Measurements from ENCODE around the gene ZNF511. TPM values are rescaled to one million over a fixed set of nuclear protein-coding genes. Genes with fewer than 3 reads are reported as not detected.
A peak's percentile ranks its signal among the peaks of the same experiment; 100 is the strongest.

ZNF511 gene
- total and polyA plus RNA-seq, 2 donors (not counting 1 experiment from before 2014, with no cell fraction given), result 30.7 to 45.1 TPM

DNA sequence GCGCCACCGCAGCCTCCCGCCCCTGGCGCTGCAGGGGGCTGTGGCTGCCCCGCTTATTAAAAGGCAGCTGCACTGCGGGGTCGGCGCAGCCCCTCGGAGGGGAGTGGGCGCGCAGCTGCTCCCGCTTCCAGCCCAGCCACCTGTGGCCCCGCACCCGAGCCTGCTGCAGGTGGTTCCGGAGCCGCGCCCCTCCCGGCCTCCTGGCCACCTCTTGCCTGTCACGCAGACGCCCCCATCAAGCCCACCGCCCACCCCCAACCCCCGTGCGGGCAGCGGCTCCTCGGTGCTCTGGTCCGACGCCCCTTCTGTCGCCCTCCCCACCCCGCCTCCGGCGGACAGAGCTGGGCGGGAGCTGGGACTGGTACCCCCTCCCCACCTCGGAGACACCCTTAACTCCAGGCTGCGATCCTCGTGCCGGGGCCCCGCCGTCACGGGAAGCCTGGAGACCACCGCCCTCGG lies 27.4 kb downstream of the ZNF511 start:
- peaks cover 0 to 26% (median 0%) of the 10 kb centered on the region in 3 donors for H3K9me3 ChIP-seq (ENCODE audit: control extremely low read depth in 1 of 3, control insufficient read depth in 2 of 3, insufficient read depth in 1 of 3, low read length in 2 of 3)
- peak overlapping the region; percentile 55 for H2AFZ ChIP-seq (ENCODE audit: insufficient read depth, low read depth, low read length, poor library complexity, severe bottlenecking)
- POLR2A ChIA-PET, result interaction anchor here (0.8 to 1.2 kb wide), 2 partner anchors 44 to 732 kb away, joined by 3 read pairs; no protein-coding TSS in a partner anchor
- Mint-ChIP-seq H3K4me1 (peaks cover 10% of the 10 kb centered on the region), H3K4me3 (no peak overlapping the region), H3K27ac (no peak overlapping the region), H3K27me3 (peaks cover 13% of the 10 kb centered on the region), H3K9me3 (ENCODE audit: insufficient read depth) (no peaks in the 10 kb centered on the region)
- peak overlapping the region; percentile 65 for H3K9ac ChIP-seq (ENCODE audit: low read length)
- no peaks in the 10 kb centered on the region for H3K36me3 ChIP-seq (replicated peaks in 1 of 2; ENCODE audit: control extremely low read depth in 1 of 2, control insufficient read depth in 1 of 2, extremely low read depth in 1 of 2, insufficient read depth in 2 of 2, low read length in 1 of 2)
- CTCF ChIA-PET, result no interaction called here
- peak overlapping the region in 4 of 5 experiments; percentile 40 to 51 (median 46) for H3K4me3 ChIP-seq (ENCODE audit: control extremely low read depth in 1 of 5, extremely low read depth in 1 of 5, insufficient read depth in 1 of 5, low read depth in 2 of 5, low read length in 4 of 5)
- TF ChIP-seq EZH2 (IDR thresholded peaks at IDR 0.05; ENCODE audit: borderline replicate concordance, insufficient read depth, low read depth, low read length, poor library complexity, severe bottlenecking) (no peak), CTCF (IDR thresholded peaks at IDR 0.05) (no peak)
- H3K4me1 ChIP-seq (ENCODE audit: control insufficient read depth in 2 of 2, insufficient read depth in 2 of 2, low read length in 2 of 2), result peaks cover 35 to 44% of the 10 kb centered on the region in 2 donors
- H3K4me2 ChIP-seq (replicated peaks; ENCODE audit: low read depth, low read length, poor library complexity, severe bottlenecking), result peak overlapping the region; percentile 98
- ATAC-seq (ENCODE audit: low read depth) (no peak), DNase-seq (no peak)
- H3K79me2 ChIP-seq (ENCODE audit: control insufficient read depth, insufficient read depth, low read length), result no peaks in the 10 kb centered on the region
- H3K27ac ChIP-seq (ENCODE audit: low read length in 2 of 2), result no peak overlapping the region
- 7% methylated on average over 39 of the region's 41 CpGs for whole genome bisulfite sequencing (ENCODE audit: insufficient coverage)
- H4K20me1 ChIP-seq (ENCODE audit: control insufficient read depth, insufficient read depth, low read length, poor library complexity, severe bottlenecking), result no peaks in the 10 kb centered on the region
- intact Hi-C loops (cut with micrococcal nuclease), result no loop called here
- peaks cover 0 to 57% (median 36%) of the 10 kb centered on the region in 4 experiments for H3K27me3 ChIP-seq (replicated peaks in 1 of 4; ENCODE audit: control extremely low read depth in 1 of 4, control insufficient read depth in 3 of 4, insufficient read depth in 4 of 4, low read length in 3 of 4)

DNA sequence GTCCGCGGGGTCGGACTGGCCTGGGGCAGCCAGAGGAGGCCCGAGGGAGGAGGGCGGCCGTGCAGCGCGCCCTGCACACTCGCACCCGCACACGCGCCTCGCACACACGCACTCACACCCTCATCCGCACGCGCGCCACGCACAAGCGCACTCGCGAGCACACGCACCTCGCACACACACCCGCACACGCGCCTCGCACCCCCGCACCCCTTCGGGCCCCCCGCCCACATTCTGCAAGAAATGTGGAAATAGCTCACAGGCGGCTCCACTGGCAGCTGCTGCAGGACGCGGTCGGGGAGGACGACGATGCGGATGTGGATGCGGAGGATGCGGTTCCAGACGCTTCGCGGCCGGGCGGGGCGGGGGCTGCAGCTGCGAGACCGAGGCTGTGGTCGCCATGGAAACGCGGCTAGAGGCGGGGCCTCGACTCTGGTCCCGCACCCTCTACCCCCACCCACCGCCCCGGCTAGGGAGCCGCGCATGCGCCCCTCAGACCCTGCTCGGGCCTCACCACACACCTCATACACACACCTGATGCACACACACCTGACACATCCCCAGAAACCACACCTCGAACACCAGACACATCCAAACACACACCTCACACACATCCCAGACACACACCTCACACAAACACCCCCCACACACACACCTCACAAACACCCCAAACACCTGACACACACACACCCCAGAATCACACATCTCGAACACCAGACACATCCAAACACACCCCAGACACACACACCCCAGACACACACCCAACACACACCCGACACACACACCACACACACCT lies 28.1 kb downstream of the ZNF511 start, which contains the start of gene CALY:
CALY (minus strand) TSS at position 320 of the 793 bp plus-strand sequence. CDS start 7,907 bp downstream, outside the sequence.
- H3K27me3 ChIP-seq (replicated peaks in 1 of 4; ENCODE audit: control extremely low read depth in 1 of 4, control insufficient read depth in 3 of 4, insufficient read depth in 4 of 4, low read length in 3 of 4), result peaks cover 0 to 60% (median 37%) of the 10 kb centered on the region in 4 experiments
- POLR2A ChIA-PET, result interaction anchor here (0.8 kb wide), 1 partner anchor 733 kb away, joined by 3 read pairs; no protein-coding TSS in a partner anchor
- TF ChIP-seq CTCF (IDR thresholded peaks at IDR 0.05), result no peak
- peak; percentile 47 for TF ChIP-seq EZH2 (IDR thresholded peaks at IDR 0.05; ENCODE audit: borderline replicate concordance, insufficient read depth, low read depth, low read length, poor library complexity, severe bottlenecking)
- H3K4me1 ChIP-seq (ENCODE audit: control insufficient read depth in 2 of 2, insufficient read depth in 2 of 2, low read length in 2 of 2), result peaks cover 35 to 44% of the 10 kb centered on the region in 2 donors
- no peak within 1 kb of the TSS for H3K27ac ChIP-seq (ENCODE audit: low read length in 2 of 2)
- peak within 1 kb of the TSS; percentile 70 for H3K27ac Mint-ChIP-seq
- peaks cover 0 to 26% (median 0%) of the 10 kb centered on the region in 3 donors for H3K9me3 ChIP-seq (ENCODE audit: control extremely low read depth in 1 of 3, control insufficient read depth in 2 of 3, insufficient read depth in 1 of 3, low read length in 2 of 3)
- H4K20me1 ChIP-seq (ENCODE audit: control insufficient read depth, insufficient read depth, low read length, poor library complexity, severe bottlenecking), result no peaks in the 10 kb centered on the region
- peak within 1 kb of the TSS in 4 of 5 experiments; percentile 40 to 51 (median 46) for H3K4me3 ChIP-seq (ENCODE audit: control extremely low read depth in 1 of 5, extremely low read depth in 1 of 5, insufficient read depth in 1 of 5, low read depth in 2 of 5, low read length in 4 of 5)
- ATAC-seq (ENCODE audit: low read depth) (peak; percentile 34), DNase-seq (peak; percentile 81)
- 19% methylated on average over 61 of the region's 63 CpGs for WGBS (ENCODE audit: insufficient coverage)
- H3K9me3 Mint-ChIP-seq (ENCODE audit: insufficient read depth), result no peaks in the 10 kb centered on the region
- H3K4me2 ChIP-seq (replicated peaks; ENCODE audit: low read depth, low read length, poor library complexity, severe bottlenecking), result peak within 1 kb of the TSS; percentile 98
- peaks cover 18% of the 10 kb centered on the region for H3K27me3 Mint-ChIP-seq
- H3K4me3 Mint-ChIP-seq, result peak within 1 kb of the TSS; percentile 93
- H3K9ac ChIP-seq (ENCODE audit: low read length), result peak within 1 kb of the TSS; percentile 65
- H2AFZ ChIP-seq (ENCODE audit: insufficient read depth, low read depth, low read length, poor library complexity, severe bottlenecking), result peak within 1 kb of the TSS; percentile 55
- intact Hi-C loops (cut with micrococcal nuclease), result no loop called here
- no peaks in the 10 kb centered on the region for H3K36me3 ChIP-seq (replicated peaks in 1 of 2; ENCODE audit: control extremely low read depth in 1 of 2, control insufficient read depth in 1 of 2, extremely low read depth in 1 of 2, insufficient read depth in 2 of 2, low read length in 1 of 2)
- peaks cover 10% of the 10 kb centered on the region for H3K4me1 Mint-ChIP-seq
- H3K79me2 ChIP-seq (ENCODE audit: control insufficient read depth, insufficient read depth, low read length), result no peaks in the 10 kb centered on the region
- CTCF ChIA-PET, result no interaction called here
